ENCODE data around the gene ARHGAP8. TPM values are rescaled to one million over a fixed set of nuclear protein-coding genes. Genes with fewer than 3 reads are reported as not detected.

ARHGAP8 gene
- total and polyA plus RNA-seq, 2 donors (not counting 1 experiment from before 2014, with no cell fraction given): 0.37 TPM; not detected in 1

DNA sequence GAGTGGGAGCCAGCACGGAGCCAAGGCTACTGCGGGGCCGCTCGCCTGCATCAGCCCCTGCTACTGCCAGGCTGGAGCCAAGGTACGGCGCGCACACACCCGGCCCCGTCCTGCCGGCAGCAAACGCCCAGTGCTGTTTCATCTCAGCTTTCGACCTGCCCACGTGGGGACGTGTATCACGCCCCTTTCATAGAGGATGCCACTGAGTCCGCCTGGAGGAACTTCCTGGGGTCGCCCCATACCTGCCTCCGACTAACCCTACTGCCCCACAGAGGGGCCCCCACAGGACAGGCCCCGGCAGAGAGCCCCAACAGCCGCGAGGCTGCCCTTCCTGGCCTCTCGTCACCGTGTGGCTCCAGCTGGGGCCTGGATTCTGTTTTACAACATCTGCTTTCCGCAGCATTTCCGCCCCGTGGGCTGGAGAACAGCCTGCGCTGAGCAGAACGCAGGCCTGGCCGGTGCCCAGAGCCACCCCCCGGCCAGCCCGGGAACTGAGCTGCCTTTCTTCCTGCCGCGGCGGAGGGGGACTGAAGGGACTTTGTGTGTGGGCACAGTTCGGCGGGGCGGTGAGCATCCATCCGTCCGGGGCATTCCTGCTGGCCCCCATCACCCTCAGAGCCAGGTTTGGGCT is 22.9 kb upstream of the ARHGAP8 start:
- Histone ChIP-seq H3K27me3 (replicated peaks in 1 of 4; ENCODE audit: control extremely low read depth in 1 of 4, control insufficient read depth in 3 of 4, insufficient read depth in 4 of 4, low read length in 3 of 4) (no peaks in the 10 kb centered on the region), H2AFZ (ENCODE audit: insufficient read depth, low read depth, low read length, poor library complexity, severe bottlenecking) (peak overlapping the region; percentile 33), H3K9ac (ENCODE audit: low read length) (no peak overlapping the region), H3K79me2 (ENCODE audit: control insufficient read depth, insufficient read depth, low read length) (no peaks in the 10 kb centered on the region), H3K4me2 (replicated peaks; ENCODE audit: low read depth, low read length, poor library complexity, severe bottlenecking) (peak overlapping the region; percentile 57), H3K4me1 (ENCODE audit: control insufficient read depth in 2 of 2, insufficient read depth in 2 of 2, low read length in 2 of 2) (peaks cover 0 to 13% of the 10 kb centered on the region in 2 donors), H4K20me1 (ENCODE audit: control insufficient read depth, insufficient read depth, low read length, poor library complexity, severe bottlenecking) (no peaks in the 10 kb centered on the region), H3K36me3 (replicated peaks in 1 of 2; ENCODE audit: control extremely low read depth in 1 of 2, control insufficient read depth in 1 of 2, extremely low read depth in 1 of 2, insufficient read depth in 2 of 2, low read length in 1 of 2) (peaks cover 0 to 7% of the 10 kb centered on the region in 2 experiments), H3K4me3 (ENCODE audit: control extremely low read depth in 1 of 5, extremely low read depth in 1 of 5, insufficient read depth in 1 of 5, low read depth in 2 of 5, low read length in 4 of 5) (no peak overlapping the region), H3K9me3 (ENCODE audit: control extremely low read depth in 1 of 3, control insufficient read depth in 2 of 3, insufficient read depth in 1 of 3, low read length in 2 of 3) (no peaks in the 10 kb centered on the region), H3K27ac (ENCODE audit: low read length in 2 of 2) (no peak overlapping the region)
- Mint-ChIP-seq H3K27ac (no peak overlapping the region), H3K9me3 (ENCODE audit: insufficient read depth) (no peaks in the 10 kb centered on the region), H3K27me3 (no peaks in the 10 kb centered on the region), H3K4me3 (peak overlapping the region; percentile 50), H3K4me1 (peaks cover 7% of the 10 kb centered on the region)
- intact Hi-C loops (cut with micrococcal nuclease): no loop called here
- ChIA-PET CTCF (interaction anchor here (1.3 kb wide), 1 partner anchor 34 kb away, joined by 4 read pairs; no protein-coding TSS in a partner anchor), POLR2A (no interaction called here)
- peak; percentile 36 for DNase-seq
- no peak for TF ChIP-seq EZH2 (IDR thresholded peaks at IDR 0.05; ENCODE audit: borderline replicate concordance, insufficient read depth, low read depth, low read length, poor library complexity, severe bottlenecking)
- 36% methylated on average over 36 of the region's 39 CpGs for WGBS (ENCODE audit: insufficient coverage)
- peak; percentile 41 for ATAC-seq (ENCODE audit: low read depth)

DNA sequence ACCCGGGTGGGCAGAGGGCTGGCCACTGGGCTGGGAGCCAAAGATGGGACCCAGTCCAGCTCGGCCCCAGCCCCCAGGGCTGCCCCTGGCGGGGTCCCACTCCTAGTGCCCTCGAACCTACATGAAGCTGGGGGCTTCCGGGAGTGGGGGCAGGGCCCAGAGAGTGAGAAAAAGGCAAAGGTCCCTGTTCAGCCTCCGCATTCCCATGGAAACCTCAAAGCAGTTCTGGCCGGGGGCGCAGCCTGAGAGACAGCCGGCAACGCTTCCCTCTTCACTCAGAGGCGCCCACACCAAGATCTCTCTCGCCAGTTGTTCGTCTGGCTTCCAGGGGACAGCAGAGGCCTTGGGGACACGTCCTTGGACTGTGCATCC is 22.4 kb upstream of the ARHGAP8 start:
- Histone ChIP-seq H3K4me2 (replicated peaks; ENCODE audit: low read depth, low read length, poor library complexity, severe bottlenecking) (no peak overlapping the region), H3K9ac (ENCODE audit: low read length) (no peak overlapping the region), H3K36me3 (replicated peaks in 1 of 2; ENCODE audit: control extremely low read depth in 1 of 2, control insufficient read depth in 1 of 2, extremely low read depth in 1 of 2, insufficient read depth in 2 of 2, low read length in 1 of 2) (peaks cover 0 to 7% of the 10 kb centered on the region in 2 experiments), H3K27ac (ENCODE audit: low read length in 2 of 2) (no peak overlapping the region), H4K20me1 (ENCODE audit: control insufficient read depth, insufficient read depth, low read length, poor library complexity, severe bottlenecking) (no peaks in the 10 kb centered on the region), H3K79me2 (ENCODE audit: control insufficient read depth, insufficient read depth, low read length) (no peaks in the 10 kb centered on the region), H3K9me3 (ENCODE audit: control extremely low read depth in 1 of 3, control insufficient read depth in 2 of 3, insufficient read depth in 1 of 3, low read length in 2 of 3) (no peaks in the 10 kb centered on the region), H3K27me3 (replicated peaks in 1 of 4; ENCODE audit: control extremely low read depth in 1 of 4, control insufficient read depth in 3 of 4, insufficient read depth in 4 of 4, low read length in 3 of 4) (no peaks in the 10 kb centered on the region), H3K4me3 (ENCODE audit: control extremely low read depth in 1 of 5, extremely low read depth in 1 of 5, insufficient read depth in 1 of 5, low read depth in 2 of 5, low read length in 4 of 5) (no peak overlapping the region), H2AFZ (ENCODE audit: insufficient read depth, low read depth, low read length, poor library complexity, severe bottlenecking) (no peak overlapping the region), H3K4me1 (ENCODE audit: control insufficient read depth in 2 of 2, insufficient read depth in 2 of 2, low read length in 2 of 2) (peaks cover 0 to 13% of the 10 kb centered on the region in 2 donors)
- Mint-ChIP-seq H3K4me3 (no peak overlapping the region), H3K4me1 (peaks cover 7% of the 10 kb centered on the region), H3K27ac (no peak overlapping the region), H3K9me3 (ENCODE audit: insufficient read depth) (no peaks in the 10 kb centered on the region), H3K27me3 (no peaks in the 10 kb centered on the region)
- POLR2A ChIA-PET: no interaction called here
- CTCF ChIA-PET: interaction anchor here (1.2 to 1.3 kb wide), 2 partner anchors 9 to 34 kb away, joined by 3 to 4 read pairs; no protein-coding TSS in a partner anchor
- WGBS (ENCODE audit: insufficient coverage): 64% methylated on average over 14 of the region's 14 CpGs
- intact Hi-C loops (cut with micrococcal nuclease): no loop called here
- TF ChIP-seq EZH2 (IDR thresholded peaks at IDR 0.05; ENCODE audit: borderline replicate concordance, insufficient read depth, low read depth, low read length, poor library complexity, severe bottlenecking): no peak
- TF ChIP-seq, protein P1, sequence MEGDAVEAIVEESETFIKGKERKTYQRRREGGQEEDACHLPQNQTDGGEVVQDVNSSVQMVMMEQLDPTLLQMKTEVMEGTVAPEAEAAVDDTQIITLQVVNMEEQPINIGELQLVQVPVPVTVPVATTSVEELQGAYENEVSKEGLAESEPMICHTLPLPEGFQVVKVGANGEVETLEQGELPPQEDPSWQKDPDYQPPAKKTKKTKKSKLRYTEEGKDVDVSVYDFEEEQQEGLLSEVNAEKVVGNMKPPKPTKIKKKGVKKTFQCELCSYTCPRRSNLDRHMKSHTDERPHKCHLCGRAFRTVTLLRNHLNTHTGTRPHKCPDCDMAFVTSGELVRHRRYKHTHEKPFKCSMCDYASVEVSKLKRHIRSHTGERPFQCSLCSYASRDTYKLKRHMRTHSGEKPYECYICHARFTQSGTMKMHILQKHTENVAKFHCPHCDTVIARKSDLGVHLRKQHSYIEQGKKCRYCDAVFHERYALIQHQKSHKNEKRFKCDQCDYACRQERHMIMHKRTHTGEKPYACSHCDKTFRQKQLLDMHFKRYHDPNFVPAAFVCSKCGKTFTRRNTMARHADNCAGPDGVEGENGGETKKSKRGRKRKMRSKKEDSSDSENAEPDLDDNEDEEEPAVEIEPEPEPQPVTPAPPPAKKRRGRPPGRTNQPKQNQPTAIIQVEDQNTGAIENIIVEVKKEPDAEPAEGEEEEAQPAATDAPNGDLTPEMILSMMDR (IDR thresholded peaks at IDR 0.05): no peak
- no peak for DNase-seq
- no peak for ATAC-seq (ENCODE audit: low read depth)

All from B cell (primary cell).